PFSK-1 (cell line): ENCODE measurements around the gene SLC8A1.

Source experiments
- FOXP2 ChIP-seq: optimal IDR thresholded peaks from 2 replicates; pipeline ENCODE3; 2011; ENCODE audit warnings: borderline replicate concordance, control low read depth, inconsistent platforms; ENCODE audit not compliant: insufficient read depth; ENCODE audit errors: extremely low read length, extremely low read depth
- POLR2AphosphoS5 ChIP-seq: IDR thresholded peaks from 2 replicates; pipeline ENCODE4 v1.6.1; 2012; ENCODE audit warnings: low read depth, mild to moderate bottlenecking, control low read depth, low read length, moderate library complexity
- REST ChIP-seq, 2 experiments: IDR thresholded peaks; 2 replicates each; pipeline versions ENCODE4 v1.6.1 to v1.8.0; 2011 to 2012; ENCODE audit warnings: low read depth in 2 of 2, low read length in 2 of 2, control low read depth in 1 of 2, inconsistent platforms in 1 of 2, mild to moderate bottlenecking in 1 of 2, moderate library complexity in 1 of 2; ENCODE audit not compliant: insufficient read depth in 1 of 2
- SIN3A ChIP-seq: IDR thresholded peaks from 2 replicates; pipeline ENCODE4 v1.6.1; 2012; ENCODE audit warnings: mild to moderate bottlenecking, low read length, moderate library complexity, borderline replicate concordance; ENCODE audit not compliant: insufficient read depth
- TAF1 ChIP-seq: IDR thresholded peaks from 2 replicates; pipeline ENCODE4 v1.6.1; 2012; ENCODE audit warnings: low read length, control low read depth, borderline replicate concordance; ENCODE audit not compliant: insufficient read depth

The SLC8A1 gene

GRCh38 chr2:40409734-40410133 is 42.2 kb downstream of the SLC8A1 start:
- TF ChIP-seq FOXP2 (no peak), TAF1 (no peak), POLR2AphosphoS5 (no peak), REST (IDR thresholded peaks at IDR 0.05; ENCODE audit: insufficient read depth in 1 of 2, low read depth in 2 of 2, low read length in 2 of 2) (no peak), SIN3A (no peak)

DNA sequence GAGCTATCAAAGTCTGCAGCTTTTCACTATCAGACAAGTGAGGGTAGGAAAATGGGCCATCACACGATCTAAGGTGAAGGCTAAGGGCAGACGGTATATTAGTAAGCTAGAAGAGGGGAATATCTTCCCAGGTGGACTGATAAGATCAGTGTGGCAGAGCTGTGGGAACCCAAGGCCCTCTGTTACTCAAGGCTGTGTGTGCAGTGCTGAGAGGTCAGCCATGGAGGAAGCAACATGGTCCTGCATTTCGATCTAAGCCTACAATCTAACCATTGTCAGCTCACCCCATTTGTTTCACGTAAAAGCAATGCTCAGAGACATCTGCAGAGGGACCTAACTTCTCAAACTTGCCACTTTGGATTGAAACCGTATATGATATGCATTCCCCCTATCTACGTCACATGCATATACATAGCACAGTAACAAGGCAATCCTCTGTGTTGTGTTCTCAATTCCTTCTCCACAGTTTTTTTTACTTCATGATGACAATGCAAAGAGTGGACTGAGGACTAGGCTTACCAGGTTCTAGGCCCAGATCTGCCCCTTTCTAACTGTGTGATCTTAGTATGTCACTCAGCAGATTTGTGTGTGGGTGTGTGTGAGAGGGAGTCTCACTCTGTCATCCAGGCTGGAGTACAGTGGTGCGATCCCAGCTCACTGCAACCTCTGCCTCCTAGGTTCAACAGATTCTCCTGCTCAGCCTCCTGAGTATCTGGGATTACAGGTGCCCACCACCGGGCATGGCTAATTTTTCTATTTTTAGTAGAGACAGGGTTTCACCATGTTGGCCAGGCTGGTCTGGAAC is 45.2 kb downstream of the SLC8A1 start:
- TF ChIP-seq REST (IDR thresholded peaks at IDR 0.05; ENCODE audit: insufficient read depth in 1 of 2, low read depth in 2 of 2, low read length in 2 of 2) (no peak), POLR2AphosphoS5 (no peak)

GRCh38 chr2:40405465-40405864 is 46.4 kb downstream of the SLC8A1 start:
- TF ChIP-seq SIN3A (no peak), FOXP2 (no peak), TAF1 (no peak), REST (IDR thresholded peaks at IDR 0.05; ENCODE audit: insufficient read depth in 1 of 2, low read depth in 2 of 2, low read length in 2 of 2) (no peak), POLR2AphosphoS5 (no peak)

GRCh38 chr2:40404517-40404916 is 47.4 kb downstream of the SLC8A1 start:
- no peak for TF ChIP-seq FOXP2
- no peak for TF ChIP-seq REST (IDR thresholded peaks at IDR 0.05; ENCODE audit: insufficient read depth in 1 of 2, low read depth in 2 of 2, low read length in 2 of 2)
- TF ChIP-seq SIN3A, result no peak
- no peak for TF ChIP-seq POLR2AphosphoS5
- no peak for TF ChIP-seq TAF1
